ENCODE measurements around the gene CDK6.
A peak's percentile ranks its signal among the peaks of the same experiment; 100 is the strongest.
"Not testable (repeated sequence)": the region's sequence is repeated elsewhere in the genome, so short reads cannot be mapped to it uniquely, and the experiment has no call there.

CDK6 gene

GRCh38 chr7:92614660-92615174, 221.7 kb downstream of the CDK6 start:
- DNase-seq, result no peak

- no peak for DNase-seq
Observed at GRCh38 chr7:92613720-92614119, 222.7 kb downstream of the CDK6 start.

- DNase-seq, result no peak
Observed at GRCh38 chr7:92613214-92613613, 223.2 kb downstream of the CDK6 start.

GRCh38 chr7:92612501-92612900, 223.9 kb downstream of the CDK6 start:
- no peak for DNase-seq

GRCh38 chr7:92611735-92612134, 224.6 kb downstream of the CDK6 start:
- no peak for DNase-seq

GRCh38 chr7:92609921-92610518, 226.4 kb downstream of the CDK6 start:
- DNase-seq, result peak; percentile 6

- DNase-seq, result peak; percentile 63
Observed at GRCh38 chr7:92608380-92609322, 227.7 kb downstream of the CDK6 start.

- no peak for DNase-seq
Observed at GRCh38 chr7:92606985-92607384, 229.4 kb downstream of the CDK6 start.

- DNase-seq, result not testable (repeated sequence)
Observed at GRCh38 chr7:92604517-92604916, 231.9 kb downstream of the CDK6 start.

GRCh38 chr7:92603089-92603445, 233.3 kb downstream of the CDK6 start:
- DNase-seq, result no peak

- no peak for DNase-seq
Observed at GRCh38 chr7:92602352-92603088, 233.9 kb downstream of the CDK6 start.

- no peak for DNase-seq
Observed at GRCh38 chr7:92598310-92598981, 237.9 kb downstream of the CDK6 start.

GRCh38 chr7:92595281-92595680, 241.1 kb downstream of the CDK6 start:
- DNase-seq, result no peak

- no peak for DNase-seq
Observed at GRCh38 chr7:92594746-92595145, 241.6 kb downstream of the CDK6 start.

- DNase-seq, result no peak
Observed at GRCh38 chr7:92590711-92591310, 245.6 kb downstream of the CDK6 start.

- DNase-seq, result no peak
Observed at GRCh38 chr7:92589056-92589455, 247.3 kb downstream of the CDK6 start.

GRCh38 chr7:92588561-92588960, 247.8 kb downstream of the CDK6 start:
- no peak for DNase-seq

- no peak for DNase-seq
Observed at GRCh38 chr7:92586841-92587240, 249.5 kb downstream of the CDK6 start.

GRCh38 chr7:92586403-92586802, 250.0 kb downstream of the CDK6 start:
- no peak for DNase-seq

GRCh38 chr7:92584953-92585352, 251.4 kb downstream of the CDK6 start:
- no peak for DNase-seq

- DNase-seq, result no peak
Observed at GRCh38 chr7:92582948-92583347, 253.4 kb downstream of the CDK6 start.

GRCh38 chr7:92576296-92576695, 260.1 kb downstream of the CDK6 start:
- no peak for DNase-seq
